ENCODE data around the gene SESN1.

SESN1 gene

DNA sequence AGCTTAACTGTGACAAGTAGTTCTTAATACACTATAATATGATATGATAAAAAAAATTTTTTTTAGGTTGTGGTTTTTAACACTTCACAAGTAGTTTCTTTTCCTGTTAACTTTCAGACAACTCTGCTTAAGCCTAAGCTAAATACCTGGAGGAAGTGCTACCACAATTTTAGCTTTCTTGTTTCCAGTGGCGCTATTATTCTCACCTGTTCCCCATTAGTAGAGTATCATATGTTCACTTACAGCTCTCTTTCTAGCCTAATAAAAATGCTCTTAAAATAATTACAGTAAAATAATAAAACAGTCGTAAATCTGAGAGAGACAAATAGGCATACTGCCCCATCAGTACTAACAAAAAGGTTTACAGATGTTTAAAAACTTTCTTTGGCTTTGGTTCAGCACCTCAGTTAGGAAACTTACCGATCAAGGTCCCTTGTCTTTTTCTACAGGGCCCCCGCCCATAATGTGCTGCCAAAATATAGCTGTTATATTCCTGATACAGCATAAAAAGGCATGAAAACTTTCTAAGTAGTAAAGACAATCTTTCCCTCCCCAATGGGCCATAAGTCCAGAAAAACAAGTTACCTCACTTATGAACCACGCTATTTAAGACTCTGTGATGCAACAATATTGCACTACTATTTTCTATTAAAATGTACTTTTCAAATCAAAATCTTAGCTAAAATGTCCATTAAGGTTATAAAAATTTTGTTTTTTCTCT is 57.9 kb downstream of the SESN1 start:
- H3K27ac ChIP-seq, result no peak overlapping the region
- TF ChIP-seq ZFX (IDR thresholded peaks at IDR 0.05; ENCODE audit: borderline replicate concordance), result no peak
- TF ChIP-seq, protein P1, sequence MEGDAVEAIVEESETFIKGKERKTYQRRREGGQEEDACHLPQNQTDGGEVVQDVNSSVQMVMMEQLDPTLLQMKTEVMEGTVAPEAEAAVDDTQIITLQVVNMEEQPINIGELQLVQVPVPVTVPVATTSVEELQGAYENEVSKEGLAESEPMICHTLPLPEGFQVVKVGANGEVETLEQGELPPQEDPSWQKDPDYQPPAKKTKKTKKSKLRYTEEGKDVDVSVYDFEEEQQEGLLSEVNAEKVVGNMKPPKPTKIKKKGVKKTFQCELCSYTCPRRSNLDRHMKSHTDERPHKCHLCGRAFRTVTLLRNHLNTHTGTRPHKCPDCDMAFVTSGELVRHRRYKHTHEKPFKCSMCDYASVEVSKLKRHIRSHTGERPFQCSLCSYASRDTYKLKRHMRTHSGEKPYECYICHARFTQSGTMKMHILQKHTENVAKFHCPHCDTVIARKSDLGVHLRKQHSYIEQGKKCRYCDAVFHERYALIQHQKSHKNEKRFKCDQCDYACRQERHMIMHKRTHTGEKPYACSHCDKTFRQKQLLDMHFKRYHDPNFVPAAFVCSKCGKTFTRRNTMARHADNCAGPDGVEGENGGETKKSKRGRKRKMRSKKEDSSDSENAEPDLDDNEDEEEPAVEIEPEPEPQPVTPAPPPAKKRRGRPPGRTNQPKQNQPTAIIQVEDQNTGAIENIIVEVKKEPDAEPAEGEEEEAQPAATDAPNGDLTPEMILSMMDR (IDR thresholded peaks at IDR 0.05), result no peak

DNA sequence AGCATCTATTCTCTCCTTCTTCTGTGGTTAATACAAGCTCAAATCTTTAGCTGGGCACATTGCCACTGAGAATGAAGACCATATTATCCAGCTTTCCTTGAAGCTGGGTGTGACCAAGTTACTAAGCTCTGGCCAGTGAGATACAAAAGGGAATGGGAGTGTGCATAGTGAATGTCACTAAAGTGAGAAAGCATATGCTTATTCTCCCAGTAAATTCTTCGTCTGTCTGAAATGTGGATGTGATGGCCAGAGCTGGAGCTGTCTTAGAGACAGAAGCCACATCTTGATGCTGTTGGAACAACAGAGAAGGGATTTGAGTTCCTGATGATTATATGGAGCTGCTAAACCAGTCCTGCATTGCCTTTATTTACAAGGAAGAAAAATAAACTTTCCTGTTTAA is 60.1 kb downstream of the SESN1 start:
- no peak overlapping the region for H3K27ac ChIP-seq
- TF ChIP-seq ZFX (IDR thresholded peaks at IDR 0.05; ENCODE audit: borderline replicate concordance), result no peak
- TF ChIP-seq, protein P1 (IDR thresholded peaks at IDR 0.05), result no peak

DNA sequence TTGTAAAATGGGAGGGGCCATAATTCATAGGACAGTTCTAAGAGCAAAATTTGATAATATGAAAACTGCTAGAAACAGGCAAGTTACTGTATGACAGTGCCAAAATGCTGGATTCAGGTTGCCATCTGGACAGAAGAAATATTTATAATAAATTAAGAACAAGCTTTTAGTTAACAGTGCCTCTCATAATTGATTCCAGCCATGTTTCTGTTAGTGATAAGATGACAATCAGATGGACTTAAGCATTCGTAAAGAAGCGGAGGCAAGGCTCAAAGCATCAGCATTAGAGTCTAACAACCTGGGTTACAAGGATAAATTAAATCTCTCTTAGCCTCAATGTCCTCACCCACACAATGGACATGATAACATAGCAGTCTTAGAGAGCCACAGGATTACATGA is 61.0 kb downstream of the SESN1 start:
- H3K27ac ChIP-seq, result no peak overlapping the region
- TF ChIP-seq ZFX (IDR thresholded peaks at IDR 0.05; ENCODE audit: borderline replicate concordance), result no peak
- TF ChIP-seq, protein P1 (IDR thresholded peaks at IDR 0.05), result no peak

- TF ChIP-seq ZFX (IDR thresholded peaks at IDR 0.05; ENCODE audit: borderline replicate concordance), result no peak
- TF ChIP-seq, protein P1 (IDR thresholded peaks at IDR 0.05), result no peak
- no peak overlapping the region for H3K27ac ChIP-seq
Observed at GRCh38 chr6:109031416-109031815, 63.2 kb downstream of the SESN1 start.

- TF ChIP-seq, protein P1 (IDR thresholded peaks at IDR 0.05), result no peak
- TF ChIP-seq ZFX (IDR thresholded peaks at IDR 0.05; ENCODE audit: borderline replicate concordance), result no peak
- no peak overlapping the region for H3K27ac ChIP-seq
Observed at GRCh38 chr6:109029313-109029712, 65.3 kb downstream of the SESN1 start.

- H3K27ac ChIP-seq, result no peak overlapping the region
- TF ChIP-seq, protein P1 (IDR thresholded peaks at IDR 0.05), result no peak
- no peak for TF ChIP-seq ZFX (IDR thresholded peaks at IDR 0.05; ENCODE audit: borderline replicate concordance)
Observed at GRCh38 chr6:109028439-109028838, 66.2 kb downstream of the SESN1 start.

GRCh38 chr6:109027964-109028363 is 66.7 kb downstream of the SESN1 start:
- no peak overlapping the region for H3K27ac ChIP-seq
- TF ChIP-seq, protein P1 (IDR thresholded peaks at IDR 0.05), result no peak
- no peak for TF ChIP-seq ZFX (IDR thresholded peaks at IDR 0.05; ENCODE audit: borderline replicate concordance)
